T-helper 9 cell (primary cell): Measurements from ENCODE around the gene MRGPRG.

Source experiments
- DNase-seq: peaks from one replicate; pipeline ENCODE4 v3.0.0-alpha.2; 2020

MRGPRG gene

DNA sequence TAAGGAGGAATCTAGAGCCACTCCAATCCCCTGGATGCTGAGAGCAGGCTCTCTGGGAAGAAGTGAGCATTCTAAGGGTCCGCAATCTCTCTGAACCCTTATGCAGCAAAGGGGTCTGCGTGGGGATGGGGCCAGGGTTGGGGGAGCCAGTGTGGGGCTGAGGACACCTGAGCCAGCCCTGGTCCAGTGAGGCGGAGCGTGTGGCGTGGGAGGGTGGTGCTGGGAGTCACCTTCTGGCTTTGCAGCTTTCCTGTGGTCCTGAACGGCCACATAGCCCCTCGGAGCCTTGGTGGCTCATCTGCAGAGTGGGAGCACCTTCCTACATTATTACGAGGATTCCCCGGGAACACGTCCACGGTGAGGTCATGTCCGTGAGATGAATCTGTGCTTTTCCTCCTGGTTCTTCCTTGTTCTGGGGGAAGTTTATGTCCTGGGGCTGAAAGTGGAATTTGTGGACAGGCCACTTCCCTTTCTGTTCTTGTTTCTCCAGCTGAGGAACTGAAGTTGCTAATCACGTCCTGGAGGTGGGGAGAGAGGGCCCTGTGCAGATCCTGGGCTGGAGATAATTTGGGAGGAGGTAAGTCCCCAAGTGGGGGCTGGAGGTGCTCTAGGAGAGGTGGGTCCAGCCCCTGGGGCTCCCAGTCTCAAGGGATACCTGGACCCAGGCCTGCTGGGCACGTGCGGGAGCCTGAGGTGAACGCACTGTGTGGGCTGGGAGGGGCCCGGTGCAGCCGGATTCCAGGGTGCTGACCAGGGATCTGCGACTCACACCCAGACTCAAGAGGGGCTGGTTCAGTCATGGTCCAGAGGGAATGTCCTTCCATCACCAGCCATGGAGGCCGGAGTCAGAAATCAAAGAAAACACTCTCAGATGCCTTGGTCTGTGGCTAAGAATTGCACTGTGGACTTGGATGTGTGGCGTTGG lies 7.5 kb upstream of the MRGPRG start:
- DNase-seq: no peak

DNA sequence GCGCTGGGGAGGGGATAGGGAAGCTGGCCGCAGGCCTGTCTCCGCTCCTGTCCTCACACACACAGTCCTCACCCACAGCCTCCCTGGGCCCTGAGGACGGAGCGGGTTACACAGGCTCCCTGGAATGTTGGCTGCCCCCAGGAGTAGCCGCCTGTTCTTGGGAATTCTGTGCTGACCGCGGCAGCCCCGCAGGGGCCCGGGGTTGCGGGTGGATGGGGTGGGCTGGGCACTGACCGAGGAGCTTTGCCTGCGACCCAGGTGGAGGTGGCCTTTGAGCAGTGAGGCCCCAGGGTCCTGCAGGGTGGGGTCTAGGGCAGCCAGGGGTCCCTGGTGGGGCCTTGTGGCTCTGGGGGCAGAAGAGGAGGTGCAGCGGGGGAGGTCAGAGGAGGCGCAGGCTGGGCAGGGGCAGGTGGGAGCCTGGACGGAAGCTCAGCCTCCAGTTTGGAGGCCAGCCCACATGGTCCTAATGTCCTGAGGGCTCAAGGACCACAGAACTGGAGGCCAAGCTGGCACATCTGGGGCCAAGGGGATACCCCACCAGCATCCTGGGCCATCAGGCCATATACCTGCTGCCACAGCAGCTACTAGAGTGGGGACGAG lies 6.6 kb upstream of the MRGPRG start:
- no peak for DNase-seq

DNA sequence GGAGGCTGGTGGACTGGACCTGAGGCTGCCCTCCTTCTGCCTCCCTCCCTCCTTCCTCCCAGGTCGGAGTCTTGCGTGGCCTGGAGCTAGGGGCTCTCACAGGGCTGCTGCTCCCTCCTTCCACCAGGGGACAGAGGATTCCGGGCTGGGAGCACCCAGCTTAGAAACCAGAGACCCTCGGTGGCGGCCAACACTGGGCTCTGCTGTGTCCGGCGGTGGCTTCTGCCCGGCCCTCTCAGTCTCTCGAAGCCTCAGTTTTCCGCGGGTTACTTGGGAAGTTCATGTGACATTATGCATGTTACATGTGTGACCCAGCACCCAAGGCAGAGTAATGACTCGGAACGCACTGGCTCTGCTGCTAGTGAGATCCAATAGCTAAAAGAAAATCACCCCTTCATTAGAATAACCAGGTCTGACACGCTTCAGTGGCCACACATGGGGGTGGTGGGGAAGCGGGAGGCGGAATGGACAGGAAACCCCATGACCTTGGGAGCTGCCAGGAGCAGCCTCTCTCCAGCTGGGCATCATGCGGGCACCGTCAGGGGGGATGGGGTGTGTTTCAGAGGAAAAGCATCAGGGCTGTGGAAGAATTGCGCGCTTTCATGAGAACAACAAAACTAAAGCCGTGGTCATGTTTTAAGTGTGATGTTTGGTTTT lies 5.9 kb upstream of the MRGPRG start:
- no peak for DNase-seq

DNA sequence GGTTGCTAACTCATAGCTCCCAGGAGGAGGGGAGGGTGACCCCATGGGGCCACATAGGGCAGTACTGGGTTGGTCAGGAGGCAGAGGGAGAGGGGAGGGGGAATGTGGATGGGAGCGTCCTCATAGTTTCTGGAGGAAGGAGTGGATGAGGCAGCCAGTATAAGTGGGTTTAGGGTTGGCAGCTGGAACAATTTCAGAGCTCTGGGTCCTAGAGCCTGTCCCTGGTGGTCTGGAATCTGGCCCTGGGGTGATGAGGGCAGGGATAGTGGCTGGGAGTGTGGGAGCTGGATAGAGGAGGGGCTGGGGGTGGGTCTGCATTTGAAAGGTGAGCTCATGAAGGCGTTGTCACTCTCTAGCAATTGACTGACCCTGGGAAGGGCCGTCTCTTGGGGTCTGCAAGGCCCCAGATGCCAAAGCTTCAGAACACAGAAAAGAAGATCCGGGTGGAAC lies 5.3 kb upstream of the MRGPRG start:
- DNase-seq: no peak

DNA sequence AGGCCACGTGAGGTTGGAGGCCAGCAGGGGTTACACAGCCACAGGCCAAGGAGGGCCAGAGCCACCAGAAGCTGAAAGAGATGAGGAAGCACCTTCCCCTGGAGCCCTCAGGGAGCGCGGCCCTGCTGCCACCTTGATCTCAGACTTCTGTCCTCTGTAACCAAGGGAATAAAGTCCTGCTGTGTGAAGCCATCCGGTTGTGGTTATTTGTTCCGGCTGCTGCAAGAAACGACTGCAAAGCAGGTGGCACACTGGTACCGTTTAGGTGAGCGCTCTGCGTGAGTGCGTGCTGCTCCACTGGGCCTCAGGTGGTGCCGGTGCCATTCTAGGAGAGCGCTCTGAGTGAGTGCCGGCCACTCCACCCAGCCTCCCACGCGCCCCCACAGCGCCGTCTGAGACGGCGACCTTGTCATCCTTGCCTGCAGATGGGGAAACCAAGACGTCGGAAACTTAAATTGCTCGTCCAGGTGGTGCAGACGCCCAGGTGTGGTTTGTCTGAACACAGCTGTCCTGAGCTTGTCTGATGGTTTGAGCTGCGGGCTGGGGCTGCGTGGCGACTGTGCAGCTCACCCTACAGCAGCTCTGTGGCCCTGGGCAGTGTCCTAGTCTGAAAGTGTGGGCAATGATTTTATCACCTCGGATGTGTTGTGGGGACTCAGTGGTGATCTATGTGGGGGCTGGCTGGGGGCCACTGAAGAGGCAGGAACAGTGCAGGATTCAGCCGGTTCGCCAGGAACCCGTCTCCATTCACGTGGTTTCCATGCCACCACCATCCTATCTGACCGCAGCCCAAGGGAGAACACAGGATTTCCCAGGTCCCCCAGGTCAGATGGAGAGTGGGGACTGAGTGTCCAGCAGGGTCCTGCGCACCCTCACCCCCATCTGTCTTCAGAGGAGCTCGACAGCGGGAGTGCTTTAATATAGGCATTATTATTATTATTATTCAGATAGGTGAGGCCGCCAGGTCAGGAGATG lies 4.6 kb upstream of the MRGPRG start:
- DNase-seq: no peak

DNA sequence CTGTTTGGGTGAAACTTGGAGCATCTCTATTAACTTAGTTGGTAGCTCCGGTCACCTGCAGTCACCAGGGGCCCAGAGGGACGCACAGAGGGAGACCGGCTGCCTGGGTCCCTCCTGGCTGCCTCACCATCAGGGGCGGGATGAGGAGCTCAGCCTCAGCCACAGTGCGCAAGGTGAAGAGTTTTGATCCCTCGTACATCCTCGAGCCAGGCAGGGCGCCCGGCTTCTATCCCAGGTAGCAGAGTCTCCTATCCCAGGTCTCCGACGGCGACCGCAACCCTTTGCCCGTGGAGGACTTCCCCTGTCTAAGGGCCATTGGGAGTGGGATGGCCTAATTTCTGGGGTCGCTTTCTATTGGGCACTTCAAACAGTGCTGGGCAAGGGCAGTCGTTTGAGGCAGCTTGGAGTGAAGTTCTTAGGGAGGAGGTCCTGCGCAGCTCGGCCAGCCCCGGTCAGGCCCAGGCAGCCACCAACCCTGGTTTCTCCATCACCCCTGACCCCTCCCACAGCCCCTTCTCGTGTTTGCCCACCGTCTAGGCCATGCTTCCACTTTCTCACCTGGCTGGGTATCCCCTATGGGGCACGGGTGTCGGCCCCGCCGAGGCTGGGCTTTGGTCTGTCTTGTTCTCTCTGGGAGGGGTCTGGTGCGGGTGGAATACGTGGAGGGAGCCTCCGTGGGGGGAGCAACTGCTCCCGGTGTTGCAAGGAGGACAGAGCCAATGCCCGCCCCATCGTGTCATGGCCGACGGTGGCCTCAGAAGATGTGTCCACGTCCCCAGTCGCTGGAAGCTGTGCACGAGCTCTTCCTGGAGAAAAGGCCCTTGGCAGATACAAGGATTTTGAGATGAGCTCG lies 3.6 kb upstream of the MRGPRG start:
- DNase-seq: no peak

DNA sequence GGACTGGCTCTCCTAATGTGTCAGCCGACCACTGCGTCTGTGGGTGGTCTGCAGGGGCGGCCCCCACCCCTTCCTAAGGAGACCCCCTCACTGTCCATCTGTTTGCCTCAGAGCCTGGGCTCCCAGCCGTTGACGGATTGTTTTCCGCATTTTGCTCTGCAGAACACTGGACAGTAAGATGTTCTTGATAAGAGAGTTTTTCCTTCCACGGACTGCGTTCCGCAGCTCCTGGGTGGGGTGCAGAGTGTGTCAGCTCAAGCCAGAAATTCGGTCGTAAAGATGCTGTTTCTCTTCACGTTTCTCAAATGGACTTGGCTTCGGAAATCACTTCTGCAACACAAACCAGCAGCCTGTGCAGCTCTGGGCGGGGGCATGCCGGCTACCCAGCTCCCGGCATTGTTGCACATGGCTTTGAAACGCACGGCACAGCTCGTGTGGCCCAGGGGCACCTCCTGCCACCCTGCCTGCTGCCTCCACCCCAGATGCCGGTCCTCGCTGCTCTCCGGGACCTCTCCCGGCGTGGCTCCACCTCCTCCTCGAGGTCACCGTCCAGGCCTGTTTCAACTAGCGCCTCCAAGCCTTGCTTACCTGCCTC lies 2.9 kb upstream of the MRGPRG start:
- no peak for DNase-seq

DNA sequence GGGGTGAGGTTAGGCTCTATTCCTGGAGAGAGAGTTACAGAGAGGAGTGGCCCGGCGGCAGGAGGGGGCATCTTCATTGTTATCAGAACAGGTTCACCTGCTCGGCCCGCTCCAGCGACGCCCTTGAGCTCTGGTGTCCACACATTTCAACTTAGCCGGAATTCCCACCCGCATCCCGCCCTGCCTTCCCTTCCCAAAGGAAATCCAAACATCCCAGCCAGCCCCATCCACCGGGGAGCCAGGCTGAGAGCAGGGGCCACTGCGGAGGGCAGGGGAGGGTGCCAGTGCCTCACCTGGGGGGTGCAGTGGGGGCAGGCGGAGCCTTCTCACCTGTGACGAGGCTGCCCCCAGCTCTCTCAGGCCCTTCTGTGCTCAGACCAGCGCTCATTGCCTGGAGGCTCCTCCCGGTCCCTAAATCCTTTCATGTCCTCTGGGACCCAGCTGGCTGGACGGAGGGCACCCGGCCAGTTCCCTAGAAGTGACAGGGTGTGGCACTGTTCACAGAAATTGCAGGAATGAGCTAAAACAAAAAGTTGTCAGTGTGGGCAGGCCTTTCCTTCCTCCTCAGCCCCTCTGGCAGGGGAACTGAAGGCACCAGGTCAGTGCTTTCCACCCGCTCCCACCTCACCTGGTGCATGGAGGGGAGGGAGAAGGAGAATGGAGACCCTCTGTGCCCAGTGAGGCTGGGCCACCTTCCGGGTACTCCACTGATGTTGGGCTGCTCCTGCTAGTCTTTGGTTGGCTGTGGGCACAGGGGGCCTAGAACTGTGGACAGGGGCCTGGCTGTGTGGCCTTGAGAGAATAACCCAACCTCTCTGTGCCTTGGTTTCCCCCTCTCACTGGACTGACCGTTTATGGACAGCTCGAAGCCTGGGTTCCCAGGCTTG lies 2.2 kb upstream of the MRGPRG start:
- no peak for DNase-seq

DNA sequence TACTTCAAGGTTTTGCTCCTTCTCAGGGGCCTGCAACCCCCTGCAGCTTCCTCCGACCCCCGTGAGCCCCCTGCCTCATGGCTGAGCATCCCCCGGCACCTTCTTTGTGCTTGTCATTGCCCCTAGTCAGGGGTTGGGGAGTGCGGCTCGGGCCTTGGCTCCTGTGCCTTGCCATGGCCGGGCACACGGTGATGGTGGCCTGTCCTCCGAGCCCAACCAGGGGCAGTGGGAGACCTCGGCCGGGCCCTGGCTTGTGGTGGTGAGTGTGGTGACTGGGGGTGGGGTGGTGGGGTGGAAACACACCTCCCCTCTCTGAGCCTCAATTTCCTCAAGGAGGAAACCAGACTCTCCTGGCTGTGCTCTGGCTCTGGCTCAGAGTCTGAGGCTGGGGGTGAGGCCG lies 1.5 kb upstream of the MRGPRG start:
- no peak for DNase-seq

DNA sequence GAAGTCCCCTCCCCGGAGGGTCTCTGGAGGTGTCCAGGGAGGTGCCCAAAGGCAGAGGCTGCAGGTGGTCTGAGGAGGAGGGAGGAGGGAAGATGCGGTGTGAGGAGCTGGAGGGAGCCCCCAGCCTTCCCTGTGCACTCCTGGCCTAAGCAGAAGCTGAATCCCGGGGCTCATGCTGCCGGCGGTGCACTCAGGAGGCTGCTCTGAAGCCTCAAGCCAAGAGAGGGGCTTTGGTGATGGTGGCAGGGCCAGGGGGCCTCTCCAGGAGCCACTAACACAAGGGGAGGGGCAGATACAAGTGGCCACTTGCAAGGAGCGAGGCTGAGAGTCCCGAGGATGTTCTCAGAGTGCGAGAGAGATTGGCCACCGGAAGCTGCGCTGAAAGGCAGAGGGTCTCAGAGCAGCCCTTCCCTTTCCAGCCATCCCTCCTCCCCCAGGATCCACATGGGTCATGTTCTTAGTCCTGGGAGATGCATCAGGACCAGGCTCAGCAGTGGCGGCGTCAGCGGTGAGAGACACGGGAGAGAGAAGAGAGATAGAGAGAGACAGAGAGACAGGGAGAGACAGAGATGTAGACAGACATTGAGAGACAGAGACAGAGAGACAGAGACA lies 774 bp upstream of the MRGPRG start:
- no peak for DNase-seq

DNA sequence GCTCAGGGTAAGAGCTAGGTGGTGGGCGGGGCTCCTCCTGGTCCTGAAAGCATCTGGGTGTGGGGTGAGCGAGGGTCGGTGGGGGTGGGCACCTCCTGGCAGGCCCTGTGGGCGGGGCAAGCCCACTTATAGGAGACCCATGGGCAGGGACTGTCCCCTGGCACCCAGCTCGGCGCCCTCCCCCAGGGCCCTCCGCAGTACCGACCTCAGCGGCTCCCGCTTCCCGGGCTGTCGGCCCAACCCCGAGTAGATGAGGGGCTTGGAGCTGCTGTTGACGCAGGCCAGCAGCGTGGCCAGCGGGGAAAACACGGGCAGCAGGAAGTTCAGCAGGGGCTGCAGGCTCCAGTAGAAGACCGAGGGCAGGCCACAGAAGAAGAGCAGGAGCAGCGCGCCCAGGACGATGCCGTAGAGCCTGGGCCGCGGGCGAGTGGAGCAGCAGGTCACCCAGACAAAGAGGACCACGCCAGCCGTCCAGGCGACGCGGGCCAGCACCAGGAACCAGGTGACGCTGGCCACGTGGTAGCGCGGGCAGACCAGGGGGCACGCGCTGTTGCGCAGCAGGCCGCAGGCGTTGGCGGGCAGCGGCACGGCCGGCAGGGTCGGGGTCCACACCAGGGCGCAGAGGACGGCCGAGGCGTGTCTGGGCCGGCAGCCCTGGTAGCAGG lies 663 bp downstream of the MRGPRG start:
- no peak for DNase-seq

DNA sequence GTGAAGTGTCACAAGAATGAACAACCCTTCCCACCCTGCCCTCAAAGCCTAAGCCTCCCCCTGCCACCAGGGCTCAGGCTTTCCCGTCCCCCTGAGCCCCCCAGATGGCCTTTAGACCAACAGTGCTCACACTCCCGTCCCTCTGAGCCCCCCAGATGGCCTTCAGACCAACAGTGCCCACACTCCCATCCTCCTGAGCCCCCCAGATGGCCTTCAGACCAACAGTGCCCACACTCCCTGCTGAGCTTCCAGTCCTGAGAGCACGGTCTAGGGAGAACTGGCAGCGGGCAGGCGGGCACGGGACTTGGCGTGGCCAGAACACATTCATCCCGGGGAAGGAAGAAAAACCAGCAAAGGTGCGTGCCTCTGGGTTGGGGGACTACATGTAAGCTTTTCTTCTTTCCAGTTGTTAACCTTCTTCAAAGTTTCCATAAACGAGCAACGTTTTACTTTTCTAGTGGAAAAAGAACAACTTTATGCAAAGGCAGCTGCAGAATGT lies 2.5 kb downstream of the MRGPRG start:
- DNase-seq: no peak

DNA sequence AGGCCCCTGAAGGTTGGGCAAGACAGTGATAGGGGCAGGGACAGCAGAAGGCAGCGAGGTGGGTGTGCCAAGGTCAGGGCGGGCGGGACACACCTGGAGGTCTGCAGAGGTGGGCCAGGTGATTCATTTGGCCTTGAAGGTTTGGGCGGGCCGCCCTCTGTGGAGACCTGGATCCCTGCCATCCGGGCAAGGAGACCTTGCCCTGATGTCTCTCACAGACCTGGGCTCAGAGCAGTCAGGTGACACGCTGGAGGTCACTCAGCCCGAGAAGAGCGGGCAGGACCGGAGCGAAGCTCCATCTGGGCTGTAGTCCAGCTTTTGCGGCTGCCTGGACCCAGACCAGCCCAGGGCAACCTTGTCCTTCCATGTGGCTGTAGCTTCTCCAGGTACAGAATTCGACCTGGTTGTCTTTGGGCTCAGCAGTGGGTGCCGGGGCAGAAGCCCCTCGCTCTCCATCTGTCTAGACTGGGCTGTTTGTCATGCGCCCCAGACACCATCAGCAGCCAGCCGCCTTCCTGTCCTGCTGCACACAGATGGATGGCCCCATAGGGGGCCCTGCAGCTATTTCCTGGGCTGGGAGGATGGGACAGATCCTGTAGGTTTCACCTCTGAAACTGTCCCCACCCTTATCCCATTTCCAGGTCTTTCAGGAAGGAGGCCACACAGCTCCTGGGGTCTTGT lies 3.1 kb downstream of the MRGPRG start:
- no peak for DNase-seq

DNA sequence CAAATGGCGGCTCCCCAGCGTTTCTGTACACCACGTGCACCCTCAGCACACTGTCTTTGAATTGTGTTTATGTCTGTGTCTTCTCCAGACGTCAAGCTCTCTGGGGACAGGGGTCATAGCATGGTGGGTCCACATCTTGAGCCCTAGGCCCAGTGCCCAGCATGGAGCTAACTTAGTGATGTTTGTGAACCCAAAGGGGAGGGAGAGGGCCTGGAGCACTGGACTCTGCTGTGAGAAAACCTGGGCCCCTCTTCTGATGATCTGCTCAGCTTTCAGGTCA lies 4.3 kb downstream of the MRGPRG start:
- no peak for DNase-seq

DNA sequence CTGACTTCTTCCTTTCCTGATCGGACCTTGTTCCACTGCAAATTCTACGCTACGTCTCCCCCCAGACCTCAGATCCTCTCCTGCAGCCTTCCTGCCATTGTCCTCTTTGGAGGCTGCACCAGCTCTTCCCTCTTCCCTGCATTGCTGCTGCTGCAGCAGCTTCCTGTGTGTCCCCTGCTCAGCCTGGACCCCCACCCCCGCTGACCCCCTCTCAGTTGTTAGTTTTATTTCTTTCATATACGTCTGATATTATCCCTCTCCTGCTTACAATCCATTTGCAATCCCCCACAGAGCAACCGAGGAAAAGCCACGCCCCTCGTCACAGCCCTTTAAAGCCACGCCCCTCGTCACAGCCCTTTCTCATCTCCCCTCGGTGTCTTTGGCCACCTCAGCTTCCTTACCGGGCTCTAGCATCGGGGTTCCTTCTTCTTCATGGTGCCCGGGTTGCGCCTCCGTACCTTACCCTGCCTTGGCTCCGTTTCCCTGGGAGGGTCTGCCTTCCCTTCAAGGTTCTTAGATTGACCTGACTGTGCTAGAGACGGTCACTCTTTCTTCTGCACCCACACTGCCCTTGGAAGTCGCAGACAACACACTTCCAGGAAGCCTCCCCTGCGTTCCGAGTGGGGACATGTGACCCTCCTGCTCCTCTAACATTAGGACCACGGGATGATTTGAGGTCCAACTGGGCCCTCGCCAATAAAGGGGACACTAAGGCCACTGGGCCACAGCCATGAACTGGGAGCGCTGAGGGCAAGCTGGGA lies 4.8 kb downstream of the MRGPRG start:
- DNase-seq: no peak

DNA sequence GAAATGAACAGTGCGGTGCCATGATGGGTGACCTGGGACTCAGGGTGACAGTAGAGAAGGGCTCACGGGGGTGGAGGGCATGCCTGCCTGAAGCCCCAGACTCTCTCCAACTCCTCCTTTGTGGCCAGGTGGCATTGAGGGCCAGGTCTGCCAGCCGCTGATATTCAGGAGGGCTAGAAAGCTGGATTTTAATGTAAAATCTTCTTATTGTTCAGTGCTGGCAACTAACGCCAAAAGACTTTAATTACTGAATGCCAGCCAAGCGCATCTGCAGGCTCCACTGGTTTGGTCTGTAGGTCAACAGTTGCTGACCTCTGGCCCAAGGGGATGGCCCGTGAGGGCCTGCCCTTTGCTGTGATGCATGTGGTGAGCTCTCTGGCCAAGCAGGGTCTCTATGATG lies 10.3 kb downstream of the MRGPRG start:
- no peak for DNase-seq

DNA sequence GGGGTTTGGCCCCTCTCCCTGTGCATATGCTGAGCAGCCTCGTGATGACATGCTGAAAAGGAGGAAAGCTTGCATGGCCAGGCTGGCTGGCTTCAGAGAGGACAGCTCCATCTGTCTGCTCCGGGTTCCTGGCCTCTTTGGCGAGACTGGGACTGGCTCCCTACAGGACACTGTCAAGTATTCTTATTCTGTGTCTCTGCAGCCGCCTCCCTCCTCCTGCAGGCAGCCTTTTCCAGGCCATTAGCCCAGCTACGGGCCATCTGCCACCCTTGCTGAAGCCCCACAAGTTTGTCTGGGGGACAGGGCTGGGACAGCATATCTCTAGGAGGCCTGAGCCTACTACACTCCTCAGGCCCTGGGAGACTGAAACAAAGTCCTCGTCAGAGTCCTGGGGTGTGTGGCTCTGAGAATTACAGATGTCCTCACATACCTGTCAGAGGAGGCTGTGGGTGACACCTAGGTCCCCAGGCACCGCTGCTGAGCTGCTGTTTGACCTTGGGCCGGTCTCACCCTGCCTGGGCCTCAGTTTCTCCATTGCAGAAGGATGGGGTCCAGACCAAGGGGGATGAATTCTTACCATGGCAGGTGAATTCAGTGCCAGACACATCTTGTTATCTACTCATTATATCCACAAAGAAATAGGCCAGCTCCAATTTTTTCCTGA lies 11.0 kb downstream of the MRGPRG start:
- DNase-seq: no peak
